ENCODE data around the gene RNF25.

DNA sequence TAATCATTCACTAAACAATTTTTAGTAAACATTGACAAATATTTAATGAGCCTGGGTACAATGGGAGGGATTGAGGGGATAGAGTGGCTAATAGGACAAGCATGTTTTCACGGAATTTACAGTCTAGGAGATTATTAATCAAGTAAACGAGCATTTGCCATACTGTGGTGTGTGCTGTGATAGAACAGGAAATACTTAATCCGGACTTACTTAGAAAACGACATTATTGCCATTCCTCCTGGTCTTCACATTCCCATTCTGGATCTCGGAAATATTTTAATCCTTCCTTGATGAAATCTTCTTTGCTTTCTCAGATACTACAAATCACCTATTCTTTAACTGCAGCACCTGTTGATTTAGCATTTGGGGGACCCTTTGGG, 39.7 kb upstream of the RNF25 start:
- no peak for TF ChIP-seq EZH2 (IDR thresholded peaks at IDR 0.05; ENCODE audit: low read depth, low read length, severe bottlenecking)
- TF ChIP-seq JUN (IDR thresholded peaks at IDR 0.05; ENCODE audit: low read depth, low read length), result no peak
- TF ChIP-seq CTCF (IDR thresholded peaks at IDR 0.05; ENCODE audit: control extremely low read depth in 1 of 3, insufficient read depth in 1 of 3, low read depth in 1 of 3, low read length in 3 of 3), result no peak

All from H1 (cell line).